Liver (tissue), 10 donors: ENCODE measurements around the gene EXOSC5. TPM values are rescaled to one million over a fixed set of nuclear protein-coding genes. Genes with fewer than 3 reads are reported as not detected.

Experiments used
- DNase-seq: peaks from one replicate; pipeline ENCODE4 v3.0.0-alpha.2; 2017; ENCODE audit warnings: low spot score
- H3K27ac ChIP-seq, 2 donors: one replicate each; pipeline ENCODE4 v1.7.0; 2013; ENCODE audit warnings: inconsistent platforms in 2 of 2, low read length in 2 of 2, control low read depth in 1 of 2, low read depth in 1 of 2, mild to moderate bottlenecking in 1 of 2
- H3K27me3 ChIP-seq, 4 donors: one replicate each; pipeline versions ENCODE4 v1.6.1 to v1.7.0; 2013; ENCODE audit warnings: low read length in 3 of 4, inconsistent platforms in 1 of 4, mild to moderate bottlenecking in 1 of 4, moderate library complexity in 1 of 4; ENCODE audit not compliant: control insufficient read depth in 4 of 4, insufficient read depth in 4 of 4
- H3K36me3 ChIP-seq, 4 donors: one replicate each; pipeline versions ENCODE4 v1.6.1 to v1.7.0; 2013; ENCODE audit warnings: low read length in 3 of 4, mild to moderate bottlenecking in 3 of 4, low read depth in 1 of 4, moderate library complexity in 1 of 4; ENCODE audit not compliant: control insufficient read depth in 4 of 4, insufficient read depth in 3 of 4
- H3K4me1 ChIP-seq, 4 donors: one replicate each; pipeline versions ENCODE4 v1.6.1 to v1.7.0; 2013; ENCODE audit warnings: low read length in 3 of 4, mild to moderate bottlenecking in 3 of 4, moderate library complexity in 1 of 4; ENCODE audit not compliant: control insufficient read depth in 4 of 4, insufficient read depth in 4 of 4
- H3K4me3 ChIP-seq, 3 donors: one replicate each; pipeline versions ENCODE4 v1.6.1 to v1.7.0; 2013; ENCODE audit warnings: low read length in 3 of 3, control low read depth in 1 of 3, low read depth in 1 of 3, mild to moderate bottlenecking in 1 of 3
- H3K9ac ChIP-seq, 2 donors: one replicate each; pipeline ENCODE4 v1.7.0; 2013; ENCODE audit warnings: low read length in 2 of 2, mild to moderate bottlenecking in 2 of 2, moderate library complexity in 2 of 2, control low read depth in 1 of 2, low read depth in 1 of 2
- H3K9me3 ChIP-seq, 4 donors: one replicate each; pipeline versions ENCODE4 v1.6.1 to v1.7.0; 2013; ENCODE audit warnings: low read length in 3 of 4; ENCODE audit not compliant: control insufficient read depth in 4 of 4
- ATF3 ChIP-seq: IDR thresholded peaks from 2 replicates; pipeline ENCODE4 v1.6.1; 2016; ENCODE audit warnings: antibody characterized with exemption
- CTCF ChIP-seq: fragments of 150-350 bp; IDR thresholded peaks from 2 replicates; pipeline ENCODE4 v1.5.1; 2017; ENCODE audit warnings: improper control_type of control experiment, low read depth, low read length; ENCODE audit not compliant: missing input control
- EGR1 ChIP-seq, 2 donors: IDR thresholded peaks; 2 replicates each; pipeline ENCODE4 v1.6.1; 2016 to 2018; ENCODE audit warnings: antibody characterized with exemption in 2 of 2, low read depth in 2 of 2
- FOXA1 ChIP-seq: IDR thresholded peaks from 2 replicates; pipeline ENCODE4 v1.6.1; 2016; ENCODE audit warnings: antibody characterized with exemption
- FOXA2 ChIP-seq: IDR thresholded peaks from 2 replicates; pipeline ENCODE4 v1.6.1; 2016; ENCODE audit warnings: antibody characterized with exemption
- GABPA ChIP-seq, 2 donors: IDR thresholded peaks in 1 of 2; conservative IDR thresholded peaks in 1 of 2; 2 replicates each; pipeline ENCODE4 v1.6.1; 2016; ENCODE audit warnings: antibody characterized with exemption in 2 of 2, mild to moderate bottlenecking in 1 of 2, moderate library complexity in 1 of 2
- HNF4A ChIP-seq, 2 donors: conservative IDR thresholded peaks; 2 replicates each; pipeline ENCODE4 v1.6.1; 2016; ENCODE audit warnings: antibody characterized with exemption in 2 of 2, mild to moderate bottlenecking in 2 of 2
- HNF4G ChIP-seq: IDR thresholded peaks from 2 replicates; pipeline ENCODE4 v1.6.1; 2016; ENCODE audit warnings: antibody characterized with exemption
- JUND ChIP-seq, 2 donors: IDR thresholded peaks; 2 replicates each; pipeline ENCODE4 v1.6.1; 2016; ENCODE audit warnings: antibody characterized with exemption in 2 of 2
- MAX ChIP-seq: IDR thresholded peaks from 2 replicates; pipeline ENCODE4 v1.6.1; 2016; ENCODE audit warnings: antibody characterized with exemption
- NR2F2 ChIP-seq: IDR thresholded peaks from 2 replicates; pipeline ENCODE4 v1.6.1; 2016; ENCODE audit warnings: antibody characterized with exemption
- RAD21 ChIP-seq, 2 donors: IDR thresholded peaks; 2 replicates each; pipeline ENCODE4 v1.6.1; 2016; ENCODE audit warnings: antibody characterized with exemption in 2 of 2, mild to moderate bottlenecking in 2 of 2
- REST ChIP-seq: IDR thresholded peaks from 2 replicates; pipeline ENCODE4 v1.6.1; 2016; ENCODE audit warnings: antibody characterized with exemption, mild to moderate bottlenecking
- RXRA ChIP-seq, 2 donors: IDR thresholded peaks; 2 replicates each; pipeline ENCODE4 v1.6.1; 2017 to 2018; ENCODE audit warnings: antibody characterized with exemption in 2 of 2, mild to moderate bottlenecking in 1 of 2
- SP1 ChIP-seq: IDR thresholded peaks from 2 replicates; pipeline ENCODE4 v1.6.1; 2018; ENCODE audit warnings: antibody characterized with exemption, mild to moderate bottlenecking
- TAF1 ChIP-seq: conservative IDR thresholded peaks from 2 replicates; pipeline ENCODE4 v1.6.1; 2016; ENCODE audit warnings: antibody characterized with exemption, mild to moderate bottlenecking
- YY1 ChIP-seq: IDR thresholded peaks from 2 replicates; pipeline ENCODE4 v1.6.1; 2016; ENCODE audit warnings: antibody characterized with exemption, mild to moderate bottlenecking
- ZBTB33 ChIP-seq: IDR thresholded peaks from 2 replicates; pipeline ENCODE4 v1.6.1; 2016; ENCODE audit warnings: antibody characterized with exemption
- WGBS: extraction: QIAGEN DNeasy Blood & Tissue Kit; methylation state at CpG from one replicate; pipeline ENCODE4 v1.1.7; 2013; 5-methylcytosine and 5-hydroxymethylcytosine counted together
- polyA plus RNA-seq, 2 donors: library from polyadenylated mRNA; stranded (reverse) in 1 of 2; unstranded in 1 of 2; fragments of 200-250 nt in 1 of 2; fragments of >200 nt in 1 of 2; fragmentation: Nextera tagmentation in 1 of 2; extraction: Ambion mirVana in 1 of 2; gene quantifications; one replicate each; pipeline versions ENCODE4 v1.2.1 to v1.2.3, GENCODE V29; 2013 to 2015
- small RNA-seq: library from RNA; depleted of rRNA; stranded (forward); fragments of <200 nt; gene quantifications from one replicate; pipeline ENCODE3, GENCODE V24; 2014
- total RNA-seq, 2 donors: library from RNA; depleted of rRNA; stranded (reverse); fragments of >200 nt; gene quantifications; one replicate each; pipeline ENCODE4 v1.2.3, GENCODE V29; 2014
- donor health status: healthy.
- donor health status: healthy.
- donor health status: healthy.
- donor health status: healthy.
- donor health status: healthy.

The EXOSC5 gene
- total and polyA plus RNA-seq, 4 donors = 8.3 to 26.7 (median 18.9) TPM

- no peaks in the 10 kb centered on the region for H3K9me3 ChIP-seq
- H3K4me1 ChIP-seq = peaks cover 0 to 4% (median 0%) of the 10 kb centered on the region in 4 donors
- peaks cover 2 to 4% (median 4%) of the 10 kb centered on the region in 4 donors for H3K36me3 ChIP-seq
- H3K4me3 ChIP-seq = no peak overlapping the region
- TF ChIP-seq EGR1 (IDR thresholded peaks at IDR 0.05; ENCODE audit: low read depth in 2 of 2) = no peak
- no peak for TF ChIP-seq RXRA (IDR thresholded peaks at IDR 0.05)
- no peak for TF ChIP-seq HNF4G
- TF ChIP-seq ZBTB33 = no peak
- no peak for TF ChIP-seq RAD21 (IDR thresholded peaks at IDR 0.05)
- no peak for TF ChIP-seq SP1
- TF ChIP-seq TAF1 = no peak
- no peak for TF ChIP-seq REST
- no peak for TF ChIP-seq JUND (IDR thresholded peaks at IDR 0.05)
- no peak for TF ChIP-seq FOXA1
- TF ChIP-seq MAX = no peak
- TF ChIP-seq HNF4A (conservative IDR thresholded peaks at IDR 0.05) = no peak
- TF ChIP-seq YY1 = no peak
- no peak for TF ChIP-seq NR2F2
- TF ChIP-seq GABPA (IDR thresholded peaks at IDR 0.05 in 1 of 2, conservative IDR thresholded peaks at IDR 0.05 in 1 of 2) = no peak
- no peak for TF ChIP-seq ATF3
- TF ChIP-seq CTCF = no peak
- no peak for TF ChIP-seq FOXA2
- DNase-seq = no peak
- H3K27me3 ChIP-seq = no peaks in the 10 kb centered on the region
- 98% methylated on average over 5 of the region's 5 CpGs for WGBS
- no peak overlapping the region for H3K27ac ChIP-seq
- H3K9ac ChIP-seq = no peak overlapping the region
Measured at GRCh38 chr19:41339936-41340335, 57.2 kb downstream of the EXOSC5 start.

Small RNA genes within 50 kb of the gene (small RNA-seq; reads per million reads assigned to genes)
- gene RF00017 = not detected

Other genes with a start within 250 kb of the EXOSC5 start
- gene CYP2S1, start 204.1 kb downstream of the EXOSC5 start, total RNA-seq = 1 to 10 TPM; 1.4 to 1.6 TPM
- gene CYP2S1, start 204.1 kb downstream of the EXOSC5 start, polyA plus RNA-seq = 1 to 10 TPM in 1 of 2 donors, under 1 TPM in 1; 0.35 to 1.9 TPM
- gene AXL, start 178.1 kb downstream of the EXOSC5 start, total RNA-seq = 10 to 100 TPM; 18.2 to 24.8 TPM
- gene AXL, start 178.1 kb downstream of the EXOSC5 start, polyA plus RNA-seq = 1 to 10 TPM; 4.3 to 6.0 TPM
- gene HNRNPUL1, start 133.0 kb downstream of the EXOSC5 start, total RNA-seq = 10 to 100 TPM; 55.5 to 80.2 TPM
- 10 to 100 TPM; 34.9 to 35.9 TPM for gene HNRNPUL1, start 133.0 kb downstream of the EXOSC5 start, polyA plus RNA-seq
- 1 to 10 TPM; 3.8 to 5.6 TPM for gene CCDC97, start 87.2 kb downstream of the EXOSC5 start, total RNA-seq
- gene CCDC97, start 87.2 kb downstream of the EXOSC5 start, polyA plus RNA-seq = 1 to 10 TPM; 5.0 to 5.7 TPM
- gene TGFB1, start 43.4 kb downstream of the EXOSC5 start, total RNA-seq = 10 to 100 TPM in 1 of 2 donors, 1 to 10 TPM in 1; 4.9 to 10.6 TPM
- gene TGFB1, start 43.4 kb downstream of the EXOSC5 start, polyA plus RNA-seq = 1 to 10 TPM in 1 of 2 donors, under 1 TPM in 1; 0.83 to 8.9 TPM
- gene B9D2, start 33.2 kb downstream of the EXOSC5 start, total RNA-seq = 1 to 10 TPM; 2.4 to 2.5 TPM
- gene B9D2, start 33.2 kb downstream of the EXOSC5 start, polyA plus RNA-seq = 1 to 10 TPM; 3.5 to 3.7 TPM
- gene TMEM91, start 20.8 kb downstream of the EXOSC5 start, total RNA-seq = 1 to 10 TPM; 2.8 to 3.1 TPM
- 1 to 10 TPM; 1.6 to 4.0 TPM for gene TMEM91, start 20.8 kb downstream of the EXOSC5 start, polyA plus RNA-seq
- gene BCKDHA, start 459 bp upstream of the EXOSC5 start, total RNA-seq = 10 to 100 TPM; 38.5 to 43.1 TPM
- gene BCKDHA, start 459 bp upstream of the EXOSC5 start, polyA plus RNA-seq = 10 to 100 TPM; 84.3 to 91.4 TPM
- gene B3GNT8, start 30.0 kb upstream of the EXOSC5 start, total RNA-seq = 1 to 10 TPM in 1 of 2 donors, under 1 TPM in 1; 0.50 to 2.3 TPM
- under 1 TPM; 0.14 to 0.82 TPM for gene B3GNT8, start 30.0 kb upstream of the EXOSC5 start, polyA plus RNA-seq
- gene DMAC2, start 42.6 kb upstream of the EXOSC5 start, total RNA-seq = 10 to 100 TPM; 17.1 to 19.7 TPM
- 10 to 100 TPM; 28.6 to 28.8 TPM for gene DMAC2, start 42.6 kb upstream of the EXOSC5 start, polyA plus RNA-seq
- gene ERICH4, start 45.8 kb upstream of the EXOSC5 start, total RNA-seq = not detected
- not detected for gene ERICH4, start 45.8 kb upstream of the EXOSC5 start, polyA plus RNA-seq
- 1 to 10 TPM; 1.8 to 2.5 TPM for gene CEACAM21, start 178.8 kb upstream of the EXOSC5 start, total RNA-seq
- 1 to 10 TPM in 1 of 2 donors, under 1 TPM in 1; 0.58 to 1.8 TPM for gene CEACAM21, start 178.8 kb upstream of the EXOSC5 start, polyA plus RNA-seq
- 1 to 10 TPM in 1 of 2 donors, under 1 TPM in 1; 0.84 to 2.2 TPM for gene CEACAM4, start 229.7 kb upstream of the EXOSC5 start, total RNA-seq
- gene CEACAM4, start 229.7 kb upstream of the EXOSC5 start, polyA plus RNA-seq = under 1 TPM; 0.63 to 0.75 TPM